Measurements from ENCODE around the gene ZMAT5.
A peak's percentile ranks its signal among the peaks of the same experiment; 100 is the strongest.

ZMAT5 gene

GRCh38 chr22:29720811-29721323 lies 45.9 kb downstream of the ZMAT5 start:
- no peaks in the 10 kb centered on the region for H3K4me1 ChIP-seq (ENCODE audit: insufficient read depth, low read length)
- H3K9me3 ChIP-seq (ENCODE audit: control insufficient read depth, insufficient read depth, low read length): no peaks in the 10 kb centered on the region

GRCh38 chr22:29719899-29720645 lies 46.7 kb downstream of the ZMAT5 start, which contains the start of gene CABP7:
Gene CABP7 (plus strand): TSS chr22:29720003. CDS start chr22:29720425, 422 bp downstream.
- no peaks in the 10 kb centered on the region for H3K4me1 ChIP-seq (ENCODE audit: insufficient read depth, low read length)
- no peaks in the 10 kb centered on the region for H3K36me3 ChIP-seq (ENCODE audit: insufficient read depth, low read length)
- no peaks in the 10 kb centered on the region for H3K9me3 ChIP-seq (ENCODE audit: control insufficient read depth, insufficient read depth, low read length)
- H3K9ac ChIP-seq (ENCODE audit: low read depth, low read length): peak within 1 kb of the TSS; percentile 28; the same call in 1 of the 2 replicates

More at GRCh38 chr22:29720811-29721323, 45.9 kb downstream of the ZMAT5 start:
- H3K9ac ChIP-seq (ENCODE audit: low read depth, low read length): peak overlapping the region; percentile 28; the same call in 1 of the 2 replicates
- no peaks in the 10 kb centered on the region for H3K36me3 ChIP-seq (ENCODE audit: insufficient read depth, low read length)

- no peak overlapping the region for H3K9ac ChIP-seq (ENCODE audit: low read depth, low read length)
These were observed 47.6 kb downstream of the ZMAT5 start for GRCh38 chr22:29718949-29719898.

GRCh38 chr22:29717789-29718188 lies 49.0 kb downstream of the ZMAT5 start:
- no peaks in the 10 kb centered on the region for H3K4me1 ChIP-seq (ENCODE audit: insufficient read depth, low read length)

More at GRCh38 chr22:29718949-29719898, 47.6 kb downstream of the ZMAT5 start:
- Histone ChIP-seq H3K9me3 (ENCODE audit: control insufficient read depth, insufficient read depth, low read length) (no peaks in the 10 kb centered on the region), H3K36me3 (ENCODE audit: insufficient read depth, low read length) (no peaks in the 10 kb centered on the region), H3K4me1 (ENCODE audit: insufficient read depth, low read length) (no peaks in the 10 kb centered on the region)

GRCh38 chr22:29716814-29717545 lies 49.8 kb downstream of the ZMAT5 start:
- H3K36me3 ChIP-seq (ENCODE audit: insufficient read depth, low read length): no peaks in the 10 kb centered on the region
- no peaks in the 10 kb centered on the region for H3K4me1 ChIP-seq (ENCODE audit: insufficient read depth, low read length)
- no peaks in the 10 kb centered on the region for H3K9me3 ChIP-seq (ENCODE audit: control insufficient read depth, insufficient read depth, low read length)
- no peak overlapping the region for H3K9ac ChIP-seq (ENCODE audit: low read depth, low read length)

More at GRCh38 chr22:29717789-29718188, 49.0 kb downstream of the ZMAT5 start:
- H3K9ac ChIP-seq (ENCODE audit: low read depth, low read length): no peak overlapping the region
- no peaks in the 10 kb centered on the region for H3K36me3 ChIP-seq (ENCODE audit: insufficient read depth, low read length)
- no peaks in the 10 kb centered on the region for H3K9me3 ChIP-seq (ENCODE audit: control insufficient read depth, insufficient read depth, low read length)

- H3K4me1 ChIP-seq (ENCODE audit: insufficient read depth, low read length): no peaks in the 10 kb centered on the region
These were observed 51.1 kb downstream of the ZMAT5 start for GRCh38 chr22:29715705-29716104.

GRCh38 chr22:29715240-29715639 lies 51.6 kb downstream of the ZMAT5 start:
- no peaks in the 10 kb centered on the region for H3K36me3 ChIP-seq (ENCODE audit: insufficient read depth, low read length)
- no peak overlapping the region for H3K9ac ChIP-seq (ENCODE audit: low read depth, low read length)
- no peaks in the 10 kb centered on the region for H3K4me1 ChIP-seq (ENCODE audit: insufficient read depth, low read length)
- H3K9me3 ChIP-seq (ENCODE audit: control insufficient read depth, insufficient read depth, low read length): no peaks in the 10 kb centered on the region

More at GRCh38 chr22:29715705-29716104, 51.1 kb downstream of the ZMAT5 start:
- Histone ChIP-seq H3K36me3 (ENCODE audit: insufficient read depth, low read length) (no peaks in the 10 kb centered on the region), H3K9me3 (ENCODE audit: control insufficient read depth, insufficient read depth, low read length) (no peaks in the 10 kb centered on the region), H3K9ac (ENCODE audit: low read depth, low read length) (no peak overlapping the region)

GRCh38 chr22:29713156-29713727 lies 53.6 kb downstream of the ZMAT5 start:
- H3K4me1 ChIP-seq (ENCODE audit: insufficient read depth, low read length): no peaks in the 10 kb centered on the region
- H3K9me3 ChIP-seq (ENCODE audit: control insufficient read depth, insufficient read depth, low read length): no peaks in the 10 kb centered on the region
- no peaks in the 10 kb centered on the region for H3K36me3 ChIP-seq (ENCODE audit: insufficient read depth, low read length)
- H3K9ac ChIP-seq (ENCODE audit: low read depth, low read length): no peak overlapping the region

- Histone ChIP-seq H3K9me3 (ENCODE audit: control insufficient read depth, insufficient read depth, low read length) (no peaks in the 10 kb centered on the region), H3K9ac (ENCODE audit: low read depth, low read length) (no peak overlapping the region), H3K4me1 (ENCODE audit: insufficient read depth, low read length) (no peaks in the 10 kb centered on the region), H3K36me3 (ENCODE audit: insufficient read depth, low read length) (no peaks in the 10 kb centered on the region)
These were observed 54.7 kb downstream of the ZMAT5 start for GRCh38 chr22:29712119-29712518.

GRCh38 chr22:29710922-29711593 lies 55.7 kb downstream of the ZMAT5 start:
- Histone ChIP-seq H3K9me3 (ENCODE audit: control insufficient read depth, insufficient read depth, low read length) (no peaks in the 10 kb centered on the region), H3K36me3 (ENCODE audit: insufficient read depth, low read length) (no peaks in the 10 kb centered on the region), H3K4me1 (ENCODE audit: insufficient read depth, low read length) (no peaks in the 10 kb centered on the region), H3K9ac (ENCODE audit: low read depth, low read length) (no peak overlapping the region)

- Histone ChIP-seq H3K9ac (ENCODE audit: low read depth, low read length) (no peak overlapping the region), H3K9me3 (ENCODE audit: control insufficient read depth, insufficient read depth, low read length) (no peaks in the 10 kb centered on the region), H3K36me3 (ENCODE audit: insufficient read depth, low read length) (no peaks in the 10 kb centered on the region), H3K4me1 (ENCODE audit: insufficient read depth, low read length) (no peaks in the 10 kb centered on the region)
These were observed 56.6 kb downstream of the ZMAT5 start for GRCh38 chr22:29710193-29710592.

- Histone ChIP-seq H3K9ac (ENCODE audit: low read depth, low read length) (no peak overlapping the region), H3K4me1 (ENCODE audit: insufficient read depth, low read length) (peaks cover 9% of the 10 kb centered on the region), H3K36me3 (ENCODE audit: insufficient read depth, low read length) (no peaks in the 10 kb centered on the region), H3K9me3 (ENCODE audit: control insufficient read depth, insufficient read depth, low read length) (no peaks in the 10 kb centered on the region)
These were observed 59.3 kb downstream of the ZMAT5 start for GRCh38 chr22:29707471-29707870.

GRCh38 chr22:29707010-29707409 lies 59.8 kb downstream of the ZMAT5 start:
- H3K4me1 ChIP-seq (ENCODE audit: insufficient read depth, low read length): peaks cover 14% of the 10 kb centered on the region

More at GRCh38 chr22:29707010-29707409, 59.8 kb downstream of the ZMAT5 start:
- Histone ChIP-seq H3K36me3 (ENCODE audit: insufficient read depth, low read length) (no peaks in the 10 kb centered on the region), H3K9ac (ENCODE audit: low read depth, low read length) (no peak overlapping the region), H3K9me3 (ENCODE audit: control insufficient read depth, insufficient read depth, low read length) (no peaks in the 10 kb centered on the region)
